GM13976 (cell line): ENCODE measurements around the gene GNS.
"Not testable (repeated sequence)": the region's sequence is repeated elsewhere in the genome, so short reads cannot be mapped to it uniquely, and the experiment has no call there.

ENCODE experiments used
- DNase-seq: peaks from one replicate; pipeline ENCODE4 v3.0.0; 2012; ENCODE audit warnings: low spot score
- in situ Hi-C: fragments of 300-500 bp; cut with MboI; formaldehyde crosslinking; loops from one replicate; pipeline ENCODE4 v1.12.0; 2022; ENCODE audit warnings: low sequenced_read_pairs, mixed read lengths, inconsistent platforms; ENCODE audit not compliant: unreplicated experiment
- TF ChIP-seq, protein P1 (sequence below): IDR thresholded peaks from 2 replicates; pipeline ENCODE4 v1.5.1; 2012; ENCODE audit warnings: borderline replicate concordance, mild to moderate bottlenecking; ENCODE audit not compliant: insufficient read depth; ENCODE audit errors: extremely low read depth, missing control alignments, control extremely low read depth

Gene GNS

GRCh38 chr12:64691227-64691794, 67.9 kb downstream of the GNS start:
- TF ChIP-seq, protein P1, sequence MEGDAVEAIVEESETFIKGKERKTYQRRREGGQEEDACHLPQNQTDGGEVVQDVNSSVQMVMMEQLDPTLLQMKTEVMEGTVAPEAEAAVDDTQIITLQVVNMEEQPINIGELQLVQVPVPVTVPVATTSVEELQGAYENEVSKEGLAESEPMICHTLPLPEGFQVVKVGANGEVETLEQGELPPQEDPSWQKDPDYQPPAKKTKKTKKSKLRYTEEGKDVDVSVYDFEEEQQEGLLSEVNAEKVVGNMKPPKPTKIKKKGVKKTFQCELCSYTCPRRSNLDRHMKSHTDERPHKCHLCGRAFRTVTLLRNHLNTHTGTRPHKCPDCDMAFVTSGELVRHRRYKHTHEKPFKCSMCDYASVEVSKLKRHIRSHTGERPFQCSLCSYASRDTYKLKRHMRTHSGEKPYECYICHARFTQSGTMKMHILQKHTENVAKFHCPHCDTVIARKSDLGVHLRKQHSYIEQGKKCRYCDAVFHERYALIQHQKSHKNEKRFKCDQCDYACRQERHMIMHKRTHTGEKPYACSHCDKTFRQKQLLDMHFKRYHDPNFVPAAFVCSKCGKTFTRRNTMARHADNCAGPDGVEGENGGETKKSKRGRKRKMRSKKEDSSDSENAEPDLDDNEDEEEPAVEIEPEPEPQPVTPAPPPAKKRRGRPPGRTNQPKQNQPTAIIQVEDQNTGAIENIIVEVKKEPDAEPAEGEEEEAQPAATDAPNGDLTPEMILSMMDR = no peak
- in situ Hi-C loops = no loop called here
- no peak for DNase-seq

GRCh38 chr12:64690236-64690635, 69.0 kb downstream of the GNS start:
- in situ Hi-C loops, DNase-seq: not testable (repeated sequence)

GRCh38 chr12:64688715-64689114, 70.5 kb downstream of the GNS start:
- in situ Hi-C loops = no loop called here
- DNase-seq = no peak
- TF ChIP-seq, protein P1 = no peak

- in situ Hi-C loops = no loop called here
- DNase-seq = no peak
Observed at GRCh38 chr12:64688219-64688618, 71.0 kb downstream of the GNS start.

GRCh38 chr12:64687816-64688215, 71.4 kb downstream of the GNS start:
- no peak for DNase-seq
- in situ Hi-C loops = no loop called here
- TF ChIP-seq, protein P1 = no peak

More at GRCh38 chr12:64688219-64688618, 71.0 kb downstream of the GNS start:
- TF ChIP-seq, protein P1 = no peak

DNA sequence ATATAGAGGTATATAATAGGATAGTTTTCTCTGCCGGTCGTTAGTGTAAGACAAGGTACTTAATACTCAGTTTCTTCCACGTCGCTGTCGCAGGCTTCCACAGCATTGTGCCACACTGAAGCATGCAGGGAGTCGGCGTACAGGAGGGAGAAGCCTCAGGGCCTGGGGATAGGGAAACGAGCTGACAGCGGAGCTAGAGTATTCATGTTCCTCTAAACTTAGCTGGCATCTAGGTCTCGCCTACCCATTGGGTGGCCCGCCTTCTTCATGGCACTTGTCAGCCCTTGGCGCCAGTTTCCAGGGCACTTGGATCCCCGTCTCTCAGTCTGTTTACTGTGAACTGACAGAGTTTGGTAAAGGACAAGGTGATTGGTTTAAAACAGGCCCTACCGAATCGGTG, 73.6 kb downstream of the GNS start:
- DNase-seq = no peak
- TF ChIP-seq, protein P1 = no peak
- in situ Hi-C loops = no loop called here

DNA sequence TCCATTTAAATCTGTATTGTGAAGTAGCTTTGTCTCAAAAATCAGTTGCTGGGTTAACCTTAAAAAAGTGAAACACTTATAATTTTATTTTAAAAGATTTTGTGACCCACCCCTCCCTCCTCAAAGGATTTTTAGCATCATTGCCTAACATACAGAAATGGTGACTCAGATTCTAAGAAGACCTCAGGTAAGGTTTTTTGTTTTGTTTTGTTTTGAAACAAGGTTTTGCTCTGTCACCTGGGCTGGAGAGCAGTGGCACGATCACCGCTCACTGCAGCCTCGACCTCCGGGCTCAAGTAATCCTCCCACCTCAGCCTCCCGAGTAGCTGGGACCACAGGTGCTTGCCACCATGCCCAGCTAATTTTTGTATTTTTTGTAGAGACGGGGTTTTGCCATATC, 74.2 kb downstream of the GNS start:
- in situ Hi-C loops = no loop called here

More for the DNA sequence above, 74.2 kb downstream of the GNS start:
- TF ChIP-seq, protein P1 = no peak
- DNase-seq = no peak
